GM19324 (cell line): Measurements from ENCODE around the gene MYO5C.
"Not testable (repeated sequence)": the region's sequence is repeated elsewhere in the genome, so short reads cannot be mapped to it uniquely, and the experiment has no call there.

ENCODE experiments used
- ATAC-seq: cut with Tn5 transposase; IDR thresholded peaks from one replicate; pipeline ENCODE4 v1.9.1; 2021; ENCODE audit warnings: mild to moderate bottlenecking, moderate library complexity; ENCODE audit not compliant: unreplicated experiment, low FRiP score

The MYO5C gene

DNA sequence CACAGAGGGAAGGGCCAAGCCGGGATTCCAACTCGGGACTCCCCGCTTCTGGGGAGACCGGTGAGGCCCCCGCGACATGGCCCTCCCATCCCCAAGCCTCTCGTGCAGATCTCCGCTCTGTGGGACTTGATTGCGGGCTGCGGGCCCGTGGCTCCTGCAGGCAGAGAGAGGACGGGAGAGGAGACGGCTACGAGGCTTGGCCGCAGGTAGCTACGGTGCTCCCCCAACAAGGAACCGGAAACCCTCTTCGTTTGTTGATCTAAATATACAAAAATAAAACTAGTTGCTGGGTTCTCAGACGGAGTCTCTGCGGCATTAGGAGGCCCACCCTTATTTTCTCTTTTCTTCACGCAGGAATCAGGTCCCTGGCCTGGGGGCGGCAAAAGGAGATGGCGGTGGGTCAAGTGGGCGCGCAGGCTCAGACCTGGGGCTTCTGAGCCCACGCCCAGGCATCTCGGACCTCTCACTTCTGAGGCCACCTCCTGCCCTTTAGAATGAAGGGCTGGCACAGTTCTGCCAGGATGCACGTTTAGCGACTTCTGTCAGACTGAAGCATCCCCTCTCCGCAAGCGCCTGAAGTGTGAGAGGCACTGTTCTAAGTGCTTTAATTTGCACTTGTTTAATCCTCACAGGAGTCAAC lies 115.3 kb downstream of the MYO5C start:
- ATAC-seq: peak; percentile 31

DNA sequence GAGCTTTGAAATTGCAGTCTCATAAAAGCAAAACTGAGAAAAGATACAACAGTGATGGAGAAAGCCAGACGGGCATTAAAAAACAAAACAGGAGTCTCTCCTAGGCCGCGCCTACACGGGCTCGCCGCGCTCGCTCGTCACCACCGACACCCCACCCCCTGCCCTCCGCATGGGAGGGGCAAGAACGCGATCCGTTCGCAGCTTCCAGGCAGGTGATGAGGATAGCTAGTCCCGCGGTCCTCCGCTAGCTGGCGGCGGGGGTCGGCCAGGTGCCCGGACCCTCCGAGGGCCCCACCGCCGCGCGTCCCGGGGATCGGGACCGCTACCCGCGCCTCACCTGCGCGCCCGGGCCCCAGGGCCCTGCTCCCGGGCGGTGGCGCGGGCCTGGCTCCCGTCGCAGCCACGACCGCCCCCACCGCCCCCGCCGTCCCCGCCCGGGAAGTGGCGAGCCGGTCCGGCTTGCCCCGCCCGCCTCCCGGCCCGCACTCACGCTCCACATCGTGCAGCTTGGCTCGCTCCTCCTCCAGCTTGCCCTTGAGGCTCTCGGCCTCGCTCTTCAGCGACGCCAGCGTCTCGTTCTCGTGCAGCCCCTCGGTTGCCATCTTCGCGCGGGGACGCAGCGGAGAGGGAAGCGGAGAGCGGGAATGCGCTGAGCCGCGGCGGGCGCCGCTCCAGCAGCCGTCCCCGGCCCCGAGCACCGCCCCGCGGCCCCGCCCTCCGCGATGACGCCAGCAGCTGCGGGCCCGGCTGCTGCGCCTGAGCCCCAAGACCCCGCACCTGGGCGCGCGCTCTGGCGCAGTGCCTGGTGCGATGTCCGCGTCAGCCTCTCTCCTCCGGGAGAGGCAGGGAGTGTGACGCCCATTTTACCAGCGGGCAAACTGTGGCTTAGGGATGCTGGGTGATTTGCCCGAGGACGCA lies 116.1 kb downstream of the MYO5C start:
- ATAC-seq: peak; percentile 88

DNA sequence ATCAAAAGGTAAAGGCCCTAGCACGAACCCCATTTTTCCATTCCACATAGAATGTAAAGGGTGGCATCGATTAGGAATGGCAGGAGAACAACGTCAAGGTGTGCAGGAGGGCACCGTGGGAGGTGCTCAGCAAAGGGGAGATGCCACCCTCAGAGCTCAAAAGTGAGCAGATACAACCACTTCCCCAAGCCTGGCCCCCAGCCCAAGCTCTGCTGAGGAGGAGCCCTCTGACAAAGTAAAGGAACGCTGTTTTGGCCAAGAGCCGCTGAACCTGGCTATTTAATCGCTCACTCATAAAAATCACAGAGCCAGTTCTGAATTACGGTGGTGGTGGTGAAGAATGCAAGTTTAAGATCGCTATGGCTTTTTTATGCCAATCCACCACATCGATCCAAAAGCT lies 116.8 kb downstream of the MYO5C start:
- ATAC-seq: no peak

GRCh38 chr15:52172869-52173268 lies 122.7 kb downstream of the MYO5C start:
- no peak for ATAC-seq

GRCh38 chr15:52171807-52172206 lies 123.8 kb downstream of the MYO5C start:
- ATAC-seq: no peak

- no peak for ATAC-seq
Observed at GRCh38 chr15:52171386-52171785, 124.2 kb downstream of the MYO5C start.

GRCh38 chr15:52170199-52170598 lies 125.4 kb downstream of the MYO5C start:
- ATAC-seq: not testable (repeated sequence)

GRCh38 chr15:52165494-52166131 lies 130.0 kb downstream of the MYO5C start:
- ATAC-seq: not testable (repeated sequence)

DNA sequence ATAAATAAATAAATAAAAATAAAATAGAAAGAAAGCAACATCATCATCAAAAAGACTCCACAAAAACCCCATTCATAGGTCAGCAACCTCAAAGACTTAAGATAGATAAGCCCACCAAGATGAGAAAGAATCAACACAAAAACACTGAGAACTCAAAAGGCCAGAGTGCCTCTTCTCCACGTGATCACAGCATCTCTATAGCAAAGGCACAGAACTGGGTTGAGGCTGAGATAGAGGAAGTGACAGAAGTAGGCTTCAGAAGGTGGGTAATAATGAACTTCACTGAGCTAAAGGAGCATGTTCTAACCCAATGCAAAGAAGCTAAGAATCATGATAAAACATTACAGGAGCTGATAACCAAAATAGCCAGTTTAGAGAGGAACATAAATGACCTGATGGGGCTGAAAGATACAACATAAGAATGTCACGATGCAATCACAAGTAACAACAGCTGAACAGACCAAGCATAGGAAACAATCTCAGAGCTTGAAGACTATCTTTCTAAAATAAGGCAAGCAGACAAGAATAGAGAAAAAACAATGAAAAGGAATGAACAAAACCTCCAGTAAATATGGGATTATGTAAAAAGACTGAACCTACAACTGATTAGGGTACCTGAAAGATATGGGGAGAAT lies 130.9 kb downstream of the MYO5C start:
- no peak for ATAC-seq

GRCh38 chr15:52163321-52164190 lies 132.0 kb downstream of the MYO5C start:
- ATAC-seq: no peak

DNA sequence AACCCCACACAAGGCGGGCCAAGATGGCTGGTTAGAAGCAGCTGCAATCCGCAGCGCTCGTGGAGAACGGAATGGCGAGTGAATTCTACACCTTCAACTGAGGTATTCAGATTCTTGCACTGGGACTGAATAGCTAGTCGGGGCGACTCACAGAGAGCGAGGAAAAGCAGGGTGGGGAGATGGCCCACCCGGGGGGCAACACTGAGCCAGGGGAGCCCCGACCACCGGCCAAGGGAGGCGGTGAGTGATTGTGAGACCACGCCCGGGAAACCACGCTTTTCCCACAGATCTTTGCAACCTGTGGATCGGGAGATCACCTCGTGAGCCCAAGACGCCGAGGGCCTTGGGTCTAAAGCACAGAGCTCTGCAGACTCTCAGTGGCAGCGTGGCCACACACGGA lies 132.7 kb downstream of the MYO5C start:
- no peak for ATAC-seq

DNA sequence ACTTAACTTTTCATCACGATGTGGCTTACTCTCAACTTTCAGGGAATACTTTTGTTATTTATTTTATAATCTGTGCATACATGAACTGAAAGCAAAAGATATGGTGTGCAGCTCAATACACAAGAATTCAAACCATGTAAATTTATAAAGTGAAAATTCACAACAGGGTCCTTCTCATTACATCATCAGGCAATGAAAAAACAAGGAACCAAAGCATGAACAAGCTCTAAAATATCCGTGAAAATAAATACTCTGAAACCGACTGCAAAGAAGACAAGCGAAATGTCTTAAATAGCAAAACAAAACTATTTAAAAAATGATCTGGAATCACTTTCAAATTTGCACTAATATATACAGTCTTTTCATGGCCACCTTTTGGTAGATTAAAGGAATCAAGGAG lies 133.3 kb downstream of the MYO5C start:
- ATAC-seq: no peak

DNA sequence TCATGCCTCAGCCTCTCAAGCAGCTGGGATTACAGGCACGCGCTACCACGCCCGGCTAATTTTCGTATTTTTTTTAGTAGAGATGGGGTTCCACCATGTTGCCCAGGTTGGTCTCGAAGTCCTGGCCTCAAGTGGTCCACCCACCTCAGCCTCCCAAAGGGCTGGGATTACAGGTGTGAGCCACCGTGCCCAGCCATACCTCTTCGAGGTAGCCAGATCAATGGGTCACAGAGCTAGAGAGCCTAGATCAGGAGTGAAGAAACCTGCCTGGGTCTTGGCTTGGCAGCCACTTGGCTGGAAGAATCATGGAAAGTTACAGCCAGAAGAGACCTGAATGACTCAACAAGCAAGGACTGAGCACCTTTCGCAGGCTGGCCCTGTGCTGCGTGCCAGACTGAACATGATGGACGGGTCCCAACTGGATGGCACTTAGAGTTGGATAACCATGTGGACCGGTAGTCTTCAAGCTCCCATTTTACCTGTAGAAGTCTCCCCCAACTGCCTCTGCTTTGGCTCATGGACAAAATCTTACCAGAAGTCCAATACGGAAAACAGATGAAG lies 134.1 kb downstream of the MYO5C start:
- ATAC-seq: no peak

DNA sequence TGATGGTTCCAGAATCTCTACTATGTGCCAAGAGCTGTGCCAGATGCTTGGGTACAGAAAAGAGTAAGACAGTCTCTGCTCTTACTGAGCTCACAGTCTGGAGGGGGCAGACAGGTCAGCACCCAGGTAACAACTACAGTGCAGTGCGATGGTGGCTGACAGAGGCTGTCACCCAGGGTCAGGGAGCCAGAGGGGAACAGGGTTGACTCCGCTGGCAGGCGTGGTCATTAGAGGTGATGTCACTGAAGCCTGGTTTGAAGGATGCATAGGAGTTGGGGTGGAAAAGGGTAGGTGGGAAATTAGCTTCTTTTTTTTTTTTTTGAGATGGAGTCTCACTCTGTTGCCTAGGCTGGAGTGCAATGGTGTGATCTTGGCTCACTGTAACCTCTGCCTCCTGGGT lies 136.0 kb downstream of the MYO5C start:
- ATAC-seq: no peak

- ATAC-seq: no peak
Observed at GRCh38 chr15:52158084-52158765, 137.4 kb downstream of the MYO5C start.

GRCh38 chr15:52155878-52156277 lies 139.7 kb downstream of the MYO5C start:
- no peak for ATAC-seq

DNA sequence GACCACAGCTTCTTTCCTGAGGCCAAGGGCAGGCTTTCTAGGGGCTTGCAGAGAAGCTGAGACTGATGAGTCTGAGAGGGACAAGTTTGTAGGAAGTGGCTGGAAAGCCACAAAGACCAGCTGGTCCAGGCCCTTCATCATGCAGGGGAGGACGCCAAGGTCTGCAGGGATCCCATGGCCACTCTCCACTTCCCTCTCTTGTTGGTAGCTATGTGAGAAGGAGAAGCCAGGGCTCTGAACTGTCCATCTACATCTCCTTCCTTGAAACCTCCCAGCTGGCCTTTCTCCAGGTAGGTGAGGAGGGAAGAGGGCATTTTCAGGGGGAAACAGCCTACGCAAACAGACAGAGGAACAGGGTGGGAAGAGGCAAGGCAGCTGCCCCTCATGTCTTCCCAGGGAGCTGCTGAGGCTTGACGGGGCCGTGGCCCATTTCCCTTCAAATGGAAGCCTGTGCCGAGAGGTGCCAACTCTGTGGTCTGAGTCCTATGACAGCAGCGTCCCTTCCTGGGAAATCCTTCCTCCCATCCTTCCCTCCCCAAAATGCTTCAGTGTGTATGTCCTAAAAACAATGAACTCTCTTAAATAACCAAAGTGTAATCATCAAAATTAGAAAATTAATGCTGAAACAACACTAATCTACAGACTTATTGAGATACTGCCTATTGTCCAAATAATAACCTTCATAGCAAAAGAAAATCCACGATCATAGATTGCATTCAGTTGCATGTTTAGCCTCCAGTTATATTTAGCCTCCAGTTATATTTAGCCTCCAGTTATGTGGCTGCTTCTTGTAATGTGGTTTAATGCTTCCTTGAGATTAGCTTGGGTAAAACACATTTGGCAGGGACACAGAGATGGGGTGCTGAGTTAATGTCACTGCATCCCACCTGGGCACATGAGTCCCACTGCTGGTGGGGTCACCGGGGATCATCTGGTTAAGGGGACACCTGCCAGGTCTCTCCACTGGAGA lies 140.4 kb downstream of the MYO5C start:
- ATAC-seq: no peak
